C4-2B (cell line): ENCODE data around the gene S1PR5.

Experiments used
- ZFX ChIP-seq: fragments of 450-650 bp; IDR thresholded peaks from 2 replicates; pipeline ENCODE4 v1.6.1; 2017
- TF ChIP-seq, protein P1 (sequence below): fragments of 450-650 bp; conservative IDR thresholded peaks from 2 replicates; pipeline ENCODE4 v1.5.1; 2017; ENCODE audit warnings: mild to moderate bottlenecking

DNA sequence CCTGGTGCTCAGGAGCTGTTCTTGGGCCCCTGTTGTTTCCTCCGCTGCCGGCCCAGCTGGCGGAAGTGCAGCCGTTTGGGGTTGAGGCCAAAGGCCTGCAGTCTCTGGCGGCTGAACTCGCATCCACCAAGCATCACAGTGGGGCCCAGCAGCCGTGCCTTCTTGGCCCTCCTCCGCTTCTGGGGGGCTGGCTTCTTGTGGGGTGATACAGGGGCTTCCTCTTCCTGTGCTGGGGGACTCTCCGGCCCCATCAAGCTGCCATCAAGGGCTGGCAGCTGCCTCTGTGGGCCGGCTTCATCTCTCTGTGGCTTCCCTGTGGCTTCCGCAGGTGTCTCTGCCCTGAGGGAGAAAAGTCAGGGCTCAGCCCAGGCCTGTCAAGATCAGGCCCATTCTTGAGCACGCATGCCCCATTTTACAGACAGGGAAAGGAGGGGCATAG, 36.7 kb upstream of the S1PR5 start:
- TF ChIP-seq, protein P1, sequence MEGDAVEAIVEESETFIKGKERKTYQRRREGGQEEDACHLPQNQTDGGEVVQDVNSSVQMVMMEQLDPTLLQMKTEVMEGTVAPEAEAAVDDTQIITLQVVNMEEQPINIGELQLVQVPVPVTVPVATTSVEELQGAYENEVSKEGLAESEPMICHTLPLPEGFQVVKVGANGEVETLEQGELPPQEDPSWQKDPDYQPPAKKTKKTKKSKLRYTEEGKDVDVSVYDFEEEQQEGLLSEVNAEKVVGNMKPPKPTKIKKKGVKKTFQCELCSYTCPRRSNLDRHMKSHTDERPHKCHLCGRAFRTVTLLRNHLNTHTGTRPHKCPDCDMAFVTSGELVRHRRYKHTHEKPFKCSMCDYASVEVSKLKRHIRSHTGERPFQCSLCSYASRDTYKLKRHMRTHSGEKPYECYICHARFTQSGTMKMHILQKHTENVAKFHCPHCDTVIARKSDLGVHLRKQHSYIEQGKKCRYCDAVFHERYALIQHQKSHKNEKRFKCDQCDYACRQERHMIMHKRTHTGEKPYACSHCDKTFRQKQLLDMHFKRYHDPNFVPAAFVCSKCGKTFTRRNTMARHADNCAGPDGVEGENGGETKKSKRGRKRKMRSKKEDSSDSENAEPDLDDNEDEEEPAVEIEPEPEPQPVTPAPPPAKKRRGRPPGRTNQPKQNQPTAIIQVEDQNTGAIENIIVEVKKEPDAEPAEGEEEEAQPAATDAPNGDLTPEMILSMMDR = no peak
- TF ChIP-seq ZFX = no peak
